ENCODE measurements around the gene GRXCR2. TPM values are rescaled to one million over a fixed set of nuclear protein-coding genes. Genes with fewer than 3 reads are reported as not detected.

Gene GRXCR2
- total RNA-seq, 1 donor: not detected

- Histone ChIP-seq H3K9me3 (ENCODE audit: low read depth, low read length) (no peaks in the 10 kb centered on the region), H3K27me3 (ENCODE audit: insufficient read depth, low read length) (no peaks in the 10 kb centered on the region), H3K79me2 (ENCODE audit: insufficient read depth, low read length) (no peaks in the 10 kb centered on the region), H3K27ac (ENCODE audit: low read depth, low read length) (peak overlapping the region; percentile 85), H3K4me1 (ENCODE audit: insufficient read depth, low read length) (peaks cover 31% of the 10 kb centered on the region), H3K4me3 (ENCODE audit: insufficient read depth, low read length) (peak overlapping the region; percentile 61), H3K36me3 (ENCODE audit: insufficient read depth, low read length) (no peaks in the 10 kb centered on the region), H4K20me1 (ENCODE audit: insufficient read depth, low read length) (no peaks in the 10 kb centered on the region), H3K4me2 (ENCODE audit: insufficient read depth, low read length) (peak overlapping the region; percentile 75), H2AFZ (ENCODE audit: low read length) (peak overlapping the region; percentile 96)
- TF ChIP-seq, protein P1, sequence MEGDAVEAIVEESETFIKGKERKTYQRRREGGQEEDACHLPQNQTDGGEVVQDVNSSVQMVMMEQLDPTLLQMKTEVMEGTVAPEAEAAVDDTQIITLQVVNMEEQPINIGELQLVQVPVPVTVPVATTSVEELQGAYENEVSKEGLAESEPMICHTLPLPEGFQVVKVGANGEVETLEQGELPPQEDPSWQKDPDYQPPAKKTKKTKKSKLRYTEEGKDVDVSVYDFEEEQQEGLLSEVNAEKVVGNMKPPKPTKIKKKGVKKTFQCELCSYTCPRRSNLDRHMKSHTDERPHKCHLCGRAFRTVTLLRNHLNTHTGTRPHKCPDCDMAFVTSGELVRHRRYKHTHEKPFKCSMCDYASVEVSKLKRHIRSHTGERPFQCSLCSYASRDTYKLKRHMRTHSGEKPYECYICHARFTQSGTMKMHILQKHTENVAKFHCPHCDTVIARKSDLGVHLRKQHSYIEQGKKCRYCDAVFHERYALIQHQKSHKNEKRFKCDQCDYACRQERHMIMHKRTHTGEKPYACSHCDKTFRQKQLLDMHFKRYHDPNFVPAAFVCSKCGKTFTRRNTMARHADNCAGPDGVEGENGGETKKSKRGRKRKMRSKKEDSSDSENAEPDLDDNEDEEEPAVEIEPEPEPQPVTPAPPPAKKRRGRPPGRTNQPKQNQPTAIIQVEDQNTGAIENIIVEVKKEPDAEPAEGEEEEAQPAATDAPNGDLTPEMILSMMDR (IDR thresholded peaks at IDR 0.05; ENCODE audit: extremely low read depth, low read depth, low read length): no peak
- no peak for DNase-seq (ENCODE audit: insufficient read length, low spot score, missing footprints)
Measured at GRCh38 chr5:145856285-145856818, 16.5 kb downstream of the GRXCR2 start.

DNA sequence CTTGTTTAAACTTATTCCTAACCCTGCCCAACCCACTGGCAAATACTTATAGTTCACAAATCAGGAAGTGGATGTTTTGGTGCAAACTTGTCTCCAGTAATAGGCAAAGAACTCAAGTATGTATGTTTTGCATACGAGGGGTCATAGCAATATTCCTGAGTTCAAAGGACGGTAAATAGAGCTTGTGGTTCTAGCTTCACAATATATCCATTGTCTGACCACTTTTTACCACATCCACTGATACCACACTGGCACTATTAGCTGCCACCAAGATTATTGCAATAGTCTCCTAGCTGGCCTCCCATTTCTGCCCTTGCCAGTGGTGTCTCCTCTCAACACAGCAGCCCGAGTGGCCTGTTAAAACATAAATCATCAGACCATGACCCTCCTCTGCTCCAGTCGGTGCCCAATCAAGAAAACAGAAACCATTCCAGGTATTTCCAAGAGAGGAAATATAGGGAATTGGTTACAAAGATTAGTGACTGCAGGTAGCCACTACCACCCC is 17.0 kb downstream of the GRXCR2 start:
- Histone ChIP-seq H3K4me1 (ENCODE audit: insufficient read depth, low read length) (peaks cover 31% of the 10 kb centered on the region), H3K9me3 (ENCODE audit: low read depth, low read length) (no peaks in the 10 kb centered on the region), H3K36me3 (ENCODE audit: insufficient read depth, low read length) (no peaks in the 10 kb centered on the region), H2AFZ (ENCODE audit: low read length) (peak overlapping the region; percentile 96), H3K27ac (ENCODE audit: low read depth, low read length) (peak overlapping the region; percentile 85), H3K4me3 (ENCODE audit: insufficient read depth, low read length) (peak overlapping the region; percentile 61), H3K27me3 (ENCODE audit: insufficient read depth, low read length) (no peaks in the 10 kb centered on the region), H4K20me1 (ENCODE audit: insufficient read depth, low read length) (no peaks in the 10 kb centered on the region), H3K79me2 (ENCODE audit: insufficient read depth, low read length) (no peaks in the 10 kb centered on the region), H3K4me2 (ENCODE audit: insufficient read depth, low read length) (peak overlapping the region; percentile 75)
- no peak for DNase-seq (ENCODE audit: insufficient read length, low spot score, missing footprints)
- TF ChIP-seq, protein P1 (IDR thresholded peaks at IDR 0.05; ENCODE audit: extremely low read depth, low read depth, low read length): no peak

DNA sequence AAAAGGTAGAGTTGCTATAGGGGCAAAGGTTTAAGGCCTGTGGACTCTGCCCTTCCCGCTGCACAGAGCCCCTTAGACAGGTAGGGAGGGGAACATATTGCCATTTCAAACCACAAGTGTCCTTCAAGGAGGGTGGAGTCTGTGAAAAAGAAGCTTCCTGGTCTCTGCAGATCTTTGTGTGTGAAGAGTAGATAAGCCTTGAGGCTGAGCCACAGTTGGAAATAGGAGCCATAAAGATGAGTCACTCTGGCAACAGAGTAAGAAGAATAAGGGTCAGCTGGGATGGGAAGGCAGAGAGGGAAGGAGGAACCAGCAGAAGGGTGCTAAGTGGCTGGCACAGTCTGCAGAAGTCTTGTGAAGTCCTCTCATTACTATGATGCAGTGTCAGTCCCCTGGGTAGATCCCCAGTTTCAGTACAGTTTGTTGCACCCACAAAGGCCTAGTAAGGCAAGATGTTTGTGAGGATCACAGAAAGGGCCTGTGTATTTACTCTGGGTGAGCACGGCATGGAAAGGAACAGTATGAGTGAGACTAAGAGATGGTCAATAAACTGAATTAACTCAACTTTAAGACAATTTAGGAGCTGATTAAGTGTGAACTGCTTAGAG is 18.1 kb downstream of the GRXCR2 start:
- no peaks in the 10 kb centered on the region for H3K79me2 ChIP-seq (ENCODE audit: insufficient read depth, low read length)
- H3K9me3 ChIP-seq (ENCODE audit: low read depth, low read length): no peaks in the 10 kb centered on the region
- H3K27ac ChIP-seq (ENCODE audit: low read depth, low read length): peak overlapping the region; percentile 59
- TF ChIP-seq, protein P1 (IDR thresholded peaks at IDR 0.05; ENCODE audit: extremely low read depth, low read depth, low read length): no peak
- no peaks in the 10 kb centered on the region for H3K36me3 ChIP-seq (ENCODE audit: insufficient read depth, low read length)
- H3K4me2 ChIP-seq (ENCODE audit: insufficient read depth, low read length): peak overlapping the region; percentile 30
- no peak overlapping the region for H3K4me3 ChIP-seq (ENCODE audit: insufficient read depth, low read length)
- H2AFZ ChIP-seq (ENCODE audit: low read length): peak overlapping the region; percentile 68
- DNase-seq (ENCODE audit: insufficient read length, low spot score, missing footprints): peak; percentile 84
- H3K4me1 ChIP-seq (ENCODE audit: insufficient read depth, low read length): peaks cover 31% of the 10 kb centered on the region
- H3K27me3 ChIP-seq (ENCODE audit: insufficient read depth, low read length): no peaks in the 10 kb centered on the region
- H4K20me1 ChIP-seq (ENCODE audit: insufficient read depth, low read length): no peaks in the 10 kb centered on the region

DNA sequence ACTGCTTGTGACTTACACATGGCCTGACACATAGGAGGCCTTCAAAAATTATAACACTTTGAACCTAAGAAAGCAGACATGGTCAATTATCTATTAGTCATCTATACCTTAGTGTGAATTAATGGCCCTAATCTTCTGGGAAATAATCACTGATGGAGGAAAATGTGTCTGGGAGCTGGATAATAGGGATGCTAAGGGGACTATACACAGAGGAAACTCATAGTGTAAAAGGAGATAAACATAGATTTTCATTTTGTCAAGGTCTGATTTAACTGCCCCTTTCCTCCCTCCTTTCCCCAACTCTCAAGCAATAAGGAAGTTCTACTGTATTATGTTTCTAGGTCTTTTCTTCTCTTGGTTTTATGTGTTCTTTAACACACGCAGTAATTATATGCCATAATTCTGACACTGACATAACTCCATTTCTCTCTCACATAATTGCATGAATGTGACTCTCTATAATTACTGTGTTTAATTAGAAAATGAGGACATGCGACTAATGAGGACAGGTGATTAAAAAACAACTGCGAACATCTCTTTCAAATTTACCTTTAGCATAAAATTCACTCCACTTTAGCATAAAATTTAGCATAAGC is 18.9 kb downstream of the GRXCR2 start:
- TF ChIP-seq, protein P1 (IDR thresholded peaks at IDR 0.05; ENCODE audit: extremely low read depth, low read depth, low read length): no peak
- Histone ChIP-seq H3K79me2 (ENCODE audit: insufficient read depth, low read length) (no peaks in the 10 kb centered on the region), H3K4me2 (ENCODE audit: insufficient read depth, low read length) (no peak overlapping the region), H3K27me3 (ENCODE audit: insufficient read depth, low read length) (no peaks in the 10 kb centered on the region), H3K4me1 (ENCODE audit: insufficient read depth, low read length) (peaks cover 26% of the 10 kb centered on the region), H3K4me3 (ENCODE audit: insufficient read depth, low read length) (no peak overlapping the region), H3K36me3 (ENCODE audit: insufficient read depth, low read length) (no peaks in the 10 kb centered on the region), H2AFZ (ENCODE audit: low read length) (no peak overlapping the region), H4K20me1 (ENCODE audit: insufficient read depth, low read length) (no peaks in the 10 kb centered on the region), H3K27ac (ENCODE audit: low read depth, low read length) (no peak overlapping the region), H3K9me3 (ENCODE audit: low read depth, low read length) (no peaks in the 10 kb centered on the region)
- DNase-seq (ENCODE audit: insufficient read length, low spot score, missing footprints): no peak

All from osteoblast (primary cell).